ENCODE data around the gene POLR2I. TPM values are rescaled to one million over a fixed set of nuclear protein-coding genes. Genes with fewer than 3 reads are reported as not detected.

POLR2I gene
- total RNA-seq, 1 donor from 2014 or later: 88.5 TPM

DNA sequence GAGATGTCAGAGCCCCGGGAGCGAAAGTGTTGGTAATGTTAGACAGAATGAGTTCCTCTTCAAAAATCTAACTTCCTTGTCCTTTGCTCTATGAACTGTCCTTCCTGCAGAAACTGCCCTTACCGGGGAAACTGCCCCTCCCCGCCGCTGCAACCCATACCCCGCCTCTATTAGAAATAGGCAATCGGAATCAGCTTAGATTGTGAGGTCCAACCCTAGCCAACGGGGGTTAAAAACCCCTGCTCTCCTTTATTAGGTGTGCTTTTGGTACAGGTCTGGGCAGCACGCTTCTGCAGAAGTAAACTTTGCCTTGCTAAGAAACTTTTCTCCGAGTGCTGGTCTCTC lies 13.7 kb upstream of the POLR2I start:
- TF ChIP-seq, protein P1, sequence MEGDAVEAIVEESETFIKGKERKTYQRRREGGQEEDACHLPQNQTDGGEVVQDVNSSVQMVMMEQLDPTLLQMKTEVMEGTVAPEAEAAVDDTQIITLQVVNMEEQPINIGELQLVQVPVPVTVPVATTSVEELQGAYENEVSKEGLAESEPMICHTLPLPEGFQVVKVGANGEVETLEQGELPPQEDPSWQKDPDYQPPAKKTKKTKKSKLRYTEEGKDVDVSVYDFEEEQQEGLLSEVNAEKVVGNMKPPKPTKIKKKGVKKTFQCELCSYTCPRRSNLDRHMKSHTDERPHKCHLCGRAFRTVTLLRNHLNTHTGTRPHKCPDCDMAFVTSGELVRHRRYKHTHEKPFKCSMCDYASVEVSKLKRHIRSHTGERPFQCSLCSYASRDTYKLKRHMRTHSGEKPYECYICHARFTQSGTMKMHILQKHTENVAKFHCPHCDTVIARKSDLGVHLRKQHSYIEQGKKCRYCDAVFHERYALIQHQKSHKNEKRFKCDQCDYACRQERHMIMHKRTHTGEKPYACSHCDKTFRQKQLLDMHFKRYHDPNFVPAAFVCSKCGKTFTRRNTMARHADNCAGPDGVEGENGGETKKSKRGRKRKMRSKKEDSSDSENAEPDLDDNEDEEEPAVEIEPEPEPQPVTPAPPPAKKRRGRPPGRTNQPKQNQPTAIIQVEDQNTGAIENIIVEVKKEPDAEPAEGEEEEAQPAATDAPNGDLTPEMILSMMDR (conservative IDR thresholded peaks at IDR 0.05; ENCODE audit: low read depth, low read length): no peak
- peak overlapping the region; percentile 64 for H3K4me3 ChIP-seq (ENCODE audit: low read depth, low read length)
- DNase-seq (ENCODE audit: low read depth): no peak

- H3K4me3 ChIP-seq (ENCODE audit: low read depth, low read length): no peak overlapping the region
- DNase-seq (ENCODE audit: low read depth): no peak
- TF ChIP-seq, protein P1 (conservative IDR thresholded peaks at IDR 0.05; ENCODE audit: low read depth, low read length): no peak
Observed at GRCh38 chr19:36125557-36125956, 10.9 kb upstream of the POLR2I start.

DNA sequence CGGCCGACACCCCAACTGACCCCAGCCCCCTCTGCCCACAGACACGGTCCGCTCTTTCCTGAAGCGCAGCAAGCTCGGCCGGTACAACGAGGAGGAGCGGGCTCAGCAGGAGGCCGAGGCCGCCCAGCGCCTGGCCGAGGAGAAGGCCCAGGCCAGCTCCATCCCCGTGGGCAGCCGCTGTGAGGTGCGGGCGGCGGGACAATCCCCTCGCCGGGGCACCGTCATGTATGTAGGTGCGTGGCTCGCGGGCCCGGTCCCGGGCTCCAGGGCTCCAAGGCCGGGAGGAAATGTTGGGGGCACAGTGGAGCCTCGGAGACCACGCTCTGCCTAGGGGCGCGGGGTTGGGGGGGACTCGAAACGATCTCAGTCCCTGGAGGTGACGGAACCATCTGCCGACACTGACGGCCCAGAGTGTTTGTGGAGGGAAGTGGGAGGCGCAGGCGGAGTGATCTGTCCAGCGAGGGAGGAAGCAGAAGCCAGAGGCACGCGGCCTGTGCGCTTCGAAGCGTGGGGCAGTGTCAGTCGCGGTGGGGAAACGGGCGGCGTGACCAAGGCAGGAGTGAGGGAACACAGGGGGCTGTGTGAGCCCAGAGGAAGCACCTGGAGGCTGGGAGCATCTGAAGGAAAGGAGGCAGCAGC lies 6.9 kb upstream of the POLR2I start:
- TF ChIP-seq, protein P1 (conservative IDR thresholded peaks at IDR 0.05; ENCODE audit: low read depth, low read length): no peak
- H3K4me3 ChIP-seq (ENCODE audit: low read depth, low read length): no peak overlapping the region

DNA sequence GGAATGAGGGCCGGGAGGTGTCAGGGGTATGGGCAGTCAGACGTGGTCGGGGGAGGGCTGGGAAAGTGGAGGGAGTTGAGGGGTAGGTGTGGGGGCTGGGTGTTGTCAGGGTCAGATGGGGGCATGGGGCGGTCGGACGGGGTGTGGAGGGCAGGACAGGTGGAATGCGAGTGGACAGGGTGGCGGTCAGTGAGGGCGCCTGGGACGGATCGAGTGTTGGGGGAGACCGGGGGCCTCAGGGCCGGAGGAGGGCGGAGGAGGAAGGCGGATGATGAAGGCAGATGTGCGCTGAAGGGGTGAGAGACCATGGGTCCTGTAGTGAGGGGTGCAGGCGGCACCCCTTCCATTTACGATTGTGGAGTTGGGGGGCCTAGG lies 6.3 kb upstream of the POLR2I start:
- TF ChIP-seq, protein P1 (conservative IDR thresholded peaks at IDR 0.05; ENCODE audit: low read depth, low read length): no peak
- no peak for DNase-seq (ENCODE audit: low read depth)

More for the DNA sequence above, 6.9 kb upstream of the POLR2I start:
- DNase-seq (ENCODE audit: low read depth): no peak

GRCh38 chr19:36120092-36120983 lies 5.7 kb upstream of the POLR2I start:
- H3K4me3 ChIP-seq (ENCODE audit: low read depth, low read length): no peak overlapping the region
- DNase-seq (ENCODE audit: low read depth): no peak
- TF ChIP-seq, protein P1 (conservative IDR thresholded peaks at IDR 0.05; ENCODE audit: low read depth, low read length): no peak

More for the DNA sequence above, 6.3 kb upstream of the POLR2I start:
- H3K4me3 ChIP-seq (ENCODE audit: low read depth, low read length): no peak overlapping the region

DNA sequence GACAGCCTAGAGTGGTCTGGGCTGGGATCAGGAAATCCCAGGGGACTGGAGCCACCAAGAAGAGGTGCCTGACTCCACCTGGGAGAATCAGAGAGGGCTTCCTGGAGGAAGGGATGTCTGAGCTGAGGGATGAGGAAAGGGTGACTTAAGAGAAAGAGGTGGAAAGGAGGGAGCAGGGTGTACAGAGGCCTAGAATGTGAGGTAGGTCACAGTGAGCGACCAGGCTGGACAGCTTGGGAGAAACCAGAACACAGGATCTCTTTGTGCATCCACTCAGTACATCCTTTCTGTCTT lies 1.6 kb upstream of the POLR2I start:
- H3K4me3 ChIP-seq (ENCODE audit: low read depth, low read length): peak overlapping the region; percentile 81
- TF ChIP-seq, protein P1 (conservative IDR thresholded peaks at IDR 0.05; ENCODE audit: low read depth, low read length): no peak
- DNase-seq (ENCODE audit: low read depth): no peak
